IMR-90 (cell line): ENCODE measurements around the gene AK1. TPM values are rescaled to one million over a fixed set of nuclear protein-coding genes. Genes with fewer than 3 reads are reported as not detected.

Experiments used
- ATAC-seq: fragments of 200-7000 bp; cut with Tn5 transposase; 2 replicates; pipeline ENCODE4 v1.9.1; 2020; ENCODE audit warnings: low read depth, mild to moderate bottlenecking, moderate library complexity
- BruUV-seq: library from RNA; stranded (reverse); fragments of 400-500 nt; replicated peaks from 2 replicates; lab custom pipeline; 2021; lab: Mats Ljungman, UMichigan
- CTCF ChIA-PET: fragments of 300-600 bp; formaldehyde crosslinking; extraction: SDS; loops from one replicate; lab custom pipeline; 2021; ENCODE audit warnings: antibody characterized with exemption; lab: Yijun Ruan, JAX
- POLR2A ChIA-PET: fragments of 300-600 bp; sonication (Branson Sonifier 250); formaldehyde crosslinking; loops from one replicate; lab custom pipeline; 2022; ENCODE audit warnings: antibody characterized with exemption; ENCODE audit not compliant: unreplicated experiment; lab: Charles Lee
- DNase-seq: peaks from one replicate; pipeline ENCODE4 v3.0.0; 2013
- H2AFZ ChIP-seq: replicated peaks from 2 replicates; pipeline ENCODE3; 2013; ENCODE audit warnings: low read length, mild to moderate bottlenecking; ENCODE audit not compliant: poor library complexity
- H2AK5ac ChIP-seq: 2 replicates; pipeline ENCODE4 v1.6.1; 2013; ENCODE audit warnings: low read depth, low read length, inconsistent platforms
- H2AK9ac ChIP-seq: replicated peaks from 2 replicates; pipeline ENCODE3; 2013; ENCODE audit warnings: mild to moderate bottlenecking, low read depth, low read length, moderate library complexity; ENCODE audit not compliant: poor library complexity
- H2BK120ac ChIP-seq: 2 replicates; pipeline ENCODE4 v1.6.1; 2013; ENCODE audit warnings: low read depth, low read length, inconsistent platforms
- H2BK15ac ChIP-seq: 3 replicates; pipeline ENCODE4 v1.6.1; 2013; ENCODE audit warnings: low read depth, low read length, inconsistent platforms
- H2BK20ac ChIP-seq: 2 replicates; pipeline ENCODE4 v1.6.1; 2013; ENCODE audit warnings: low read depth, mild to moderate bottlenecking, inconsistent platforms, low read length, moderate library complexity
- H2BK5ac ChIP-seq: 2 replicates; pipeline ENCODE4 v1.6.1; 2013; ENCODE audit warnings: mild to moderate bottlenecking, low read depth, low read length, inconsistent platforms; ENCODE audit not compliant: poor library complexity, severe bottlenecking
- H3K14ac ChIP-seq: replicated peaks from 2 replicates; pipeline ENCODE4 v1.6.1; 2013; ENCODE audit warnings: low read depth, low read length, inconsistent platforms
- H3K18ac ChIP-seq: 2 replicates; pipeline ENCODE4 v1.6.1; 2013; ENCODE audit warnings: low read depth, low read length, control low read depth
- H3K23ac ChIP-seq: 2 replicates; pipeline ENCODE4 v1.6.1; 2013; ENCODE audit warnings: low read depth, low read length, inconsistent platforms
- H3K27ac ChIP-seq: 2 replicates; pipeline ENCODE4 v1.5.1; 2013; ENCODE audit warnings: mild to moderate bottlenecking, control low read depth, low read length; ENCODE audit not compliant: insufficient read depth
- H3K27me3 ChIP-seq: 2 replicates; pipeline ENCODE4 v1.6.1; 2013; ENCODE audit warnings: low read length; ENCODE audit not compliant: control insufficient read depth, insufficient read depth
- H3K36me3 ChIP-seq: 2 replicates; pipeline ENCODE4 v1.6.1; 2013; ENCODE audit warnings: low read length, mixed read lengths; ENCODE audit not compliant: control insufficient read depth, insufficient read depth
- H3K4ac ChIP-seq: 2 replicates; pipeline ENCODE4 v1.6.1; 2013; ENCODE audit warnings: low read depth, low read length, inconsistent platforms
- H3K4me1 ChIP-seq: 2 replicates; pipeline ENCODE4 v1.6.1; 2013; ENCODE audit warnings: low read length, mixed read lengths; ENCODE audit not compliant: control insufficient read depth, insufficient read depth
- H3K4me2 ChIP-seq: 2 replicates; pipeline ENCODE4 v1.6.1; 2013; ENCODE audit warnings: low read depth, mild to moderate bottlenecking, control low read depth, low read length, moderate library complexity
- H3K4me3 ChIP-seq: 2 replicates; pipeline ENCODE4 v1.5.1; 2013; ENCODE audit warnings: low read depth, mild to moderate bottlenecking, control low read depth, low read length, moderate library complexity; ENCODE audit not compliant: insufficient read depth
- H3K56ac ChIP-seq: 2 replicates; pipeline ENCODE4 v1.6.1; 2013; ENCODE audit warnings: low read length, inconsistent platforms; ENCODE audit not compliant: insufficient read depth; ENCODE audit errors: extremely low read depth
- H3K79me1 ChIP-seq, 2 experiments: 2 replicates each; pipeline ENCODE4 v1.6.1; 2013; ENCODE audit warnings: low read length in 2 of 2, inconsistent platforms in 1 of 2, low read depth in 1 of 2
- H3K9ac ChIP-seq: 2 replicates; pipeline ENCODE4 v1.6.1; 2013; ENCODE audit warnings: low read depth, low read length, control low read depth
- H3K9me1 ChIP-seq: 2 replicates; pipeline ENCODE4 v1.6.1; 2013; ENCODE audit warnings: low read length, inconsistent platforms; ENCODE audit not compliant: insufficient read depth
- H3K9me3 ChIP-seq: 2 replicates; pipeline ENCODE4 v1.6.1; 2013; ENCODE audit warnings: low read length; ENCODE audit not compliant: control insufficient read depth, insufficient read depth
- H4K20me1 ChIP-seq: 2 replicates; pipeline ENCODE4 v1.6.1; 2013; ENCODE audit warnings: low read length, inconsistent platforms; ENCODE audit not compliant: insufficient read depth
- H4K5ac ChIP-seq: 2 replicates; pipeline ENCODE4 v1.6.1; 2013; ENCODE audit warnings: mild to moderate bottlenecking, low read depth, low read length, control low read depth
- H4K8ac ChIP-seq, 2 experiments: 2 replicates each; pipeline ENCODE4 v1.6.1; 2013; ENCODE audit warnings: low read depth in 2 of 2, low read length in 2 of 2, control low read depth in 1 of 2, inconsistent platforms in 1 of 2
- H4K91ac ChIP-seq: 2 replicates; pipeline ENCODE4 v1.6.1; 2013; ENCODE audit warnings: low read depth, low read length, inconsistent platforms; ENCODE audit not compliant: insufficient read depth
- CEBPB ChIP-seq: IDR thresholded peaks from 2 replicates; pipeline ENCODE4 v1.6.1; 2012; ENCODE audit warnings: low read depth, low read length, improper control_type of control experiment
- CHD1 ChIP-seq: IDR thresholded peaks from 2 replicates; pipeline ENCODE4 v1.6.1; 2012; ENCODE audit warnings: low read depth, low read length, improper control_type of control experiment
- FOS ChIP-seq: fragments of 150-350 bp; IDR thresholded peaks from 2 replicates; pipeline ENCODE4 v1.6.1; 2016; ENCODE audit warnings: low read depth, low read length
- MAFK ChIP-seq: IDR thresholded peaks from 2 replicates; pipeline ENCODE4 v1.6.1; 2012; ENCODE audit warnings: low read depth, low read length, improper control_type of control experiment
- MXI1 ChIP-seq: IDR thresholded peaks from 2 replicates; pipeline ENCODE4 v1.6.1; 2012; ENCODE audit warnings: low read depth, mild to moderate bottlenecking, low read length, moderate library complexity, borderline replicate concordance
- NFE2L2 ChIP-seq: fragments of 150-350 bp; IDR thresholded peaks from 2 replicates; pipeline ENCODE4 v1.6.1; 2016; ENCODE audit warnings: low read depth, mild to moderate bottlenecking, low read length
- POLR2A ChIP-seq: IDR thresholded peaks from 2 replicates; pipeline ENCODE4 v1.6.1; 2012; ENCODE audit warnings: mild to moderate bottlenecking, low read depth, low read length
- RAD21 ChIP-seq: IDR thresholded peaks from 2 replicates; pipeline ENCODE4 v1.6.1; 2012; ENCODE audit warnings: low read length, improper control_type of control experiment
- SMC3 ChIP-seq: fragments of 150-350 bp; IDR thresholded peaks from 2 replicates; pipeline ENCODE4 v1.6.1; 2016; ENCODE audit warnings: low read depth, mild to moderate bottlenecking, antibody characterized with exemption, low read length, moderate library complexity
- WGBS, 2 experiments: methylation state at CpG; one replicate each; pipeline versions ENCODE4 v1.1.5 to v1.1.7; 2013; ENCODE audit warnings: missing lambda C conversion rate in 2 of 2; ENCODE audit not compliant: insufficient read length in 1 of 2; ENCODE audit errors: extremely low coverage in 2 of 2; 5-methylcytosine and 5-hydroxymethylcytosine counted together
- dilution Hi-C: fragments of 300-500 bp; cut with HindIII; formaldehyde crosslinking; loops from one replicate; pipeline ENCODE4 v1.14.3; 2018; ENCODE audit warnings: low sequenced_read_pairs; ENCODE audit not compliant: unreplicated experiment
- in situ Hi-C: fragments of 300-500 bp; cut with MboI; formaldehyde crosslinking; loops from 3 replicates; pipeline ENCODE4 v1.14.3; 2019; ENCODE audit warnings: low sequenced_read_pairs, inconsistent platforms, mixed read lengths
- intact Hi-C: fragments of 100-400 bp; cut with micrococcal nuclease; formaldehyde crosslinking; loops from 2 replicates; pipeline ENCODE4 v1.10.0; 2022
- polyA plus RNA-seq, 3 experiments: library from polyadenylated mRNA; depleted of rRNA; stranded (reverse); fragments of >200 nt; gene quantifications; 2 replicates each; pipeline ENCODE4 v1.2.3, GENCODE V29; 2012; ENCODE audit warnings: low replicate concordance in 1 of 3
- total RNA-seq: library from RNA; depleted of rRNA; stranded (reverse); fragments of >200 nt; gene quantifications from 2 replicates; pipeline ENCODE4 v1.2.3, GENCODE V29; 2012
- TF ChIP-seq, protein P1 (sequence below): conservative IDR thresholded peaks from 2 replicates; pipeline ENCODE4 v1.5.1; 2012; ENCODE audit warnings: mild to moderate bottlenecking, low read depth, low read length, improper control_type of control experiment

The AK1 gene
- total and polyA plus RNA-seq, 2 of the 4 experiments (the other 2 are of a cell fraction) = 44.8 to 119 TPM

DNA sequence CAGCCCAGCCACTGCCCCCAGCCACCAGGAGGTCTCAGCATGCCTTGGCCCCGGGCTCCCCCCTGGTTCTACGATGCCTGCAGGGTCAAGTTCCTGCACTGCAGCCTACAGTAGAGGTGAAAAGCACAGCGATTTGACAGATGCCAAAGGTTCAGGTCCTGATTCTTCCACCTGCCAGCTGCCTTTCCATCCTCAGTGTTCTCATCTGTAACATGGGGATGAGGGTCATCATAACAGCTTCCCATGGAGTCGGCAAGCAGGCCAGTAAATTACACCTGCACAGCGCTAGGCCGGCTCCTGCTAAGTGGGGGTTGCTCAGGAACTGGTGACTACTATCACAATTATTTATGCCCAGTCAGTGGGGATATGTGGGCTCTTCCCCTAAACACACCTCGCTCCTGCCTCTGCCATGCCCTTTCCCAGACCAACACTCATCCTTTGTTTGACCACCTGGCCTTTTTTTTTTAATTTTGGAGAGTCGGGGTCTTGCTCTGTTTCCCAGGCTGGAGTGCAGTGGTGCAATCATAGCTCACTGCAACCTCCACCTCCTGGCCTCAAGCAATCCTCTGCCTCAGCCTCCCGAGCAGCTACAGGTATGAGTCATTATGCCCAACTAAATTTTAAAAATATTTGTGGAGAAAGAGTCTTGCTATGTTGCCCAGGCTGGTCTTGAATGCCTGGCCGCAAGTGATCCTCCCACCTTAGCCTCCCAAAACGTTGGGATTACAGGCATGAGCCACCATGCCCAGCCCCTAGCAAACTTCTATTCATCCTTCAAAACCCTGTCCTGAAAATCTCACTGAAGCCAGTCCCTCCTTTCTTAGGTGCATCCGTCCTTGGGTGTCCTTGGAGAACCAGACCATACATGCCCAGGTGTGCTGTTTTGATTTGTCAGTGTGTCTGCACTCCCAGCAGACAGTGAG, 29.4 kb downstream of the AK1 start:
- ChIA-PET CTCF (no interaction called here), POLR2A (no interaction called here)
- WGBS, 2 experiments = 70% methylated on average over 2 of the region's 12 CpGs; no CpG with 5 or more reads in 1 of the 2 experiments
- Histone ChIP-seq H4K20me1 (0 out of 2 replicates have a peak, but pooled peaks cover 3% of the 10 kb centered on the region), H3K79me1 (peaks cover 35 to 81% of the 10 kb centered on the region in 2 experiments), H3K23ac (no peak overlapping the region), H3K4me2 (no peak overlapping the region), H4K5ac (no peak overlapping the region), H3K4me3 (no peak overlapping the region), H3K9me1 (peaks cover 18% of the 10 kb centered on the region), H3K27me3 (no peaks in the 10 kb centered on the region), H3K9ac (no peak overlapping the region), H2BK5ac (no peak overlapping the region), H3K36me3 (peaks cover 23% of the 10 kb centered on the region), H2BK120ac (no peak overlapping the region), H2BK20ac (no peak overlapping the region), H3K18ac (no peak overlapping the region), H2AK9ac (no peak overlapping the region), H3K4ac (no peak overlapping the region), H3K4me1 (peaks cover 24% of the 10 kb centered on the region), H3K27ac (no peak overlapping the region), H2AFZ (no peak overlapping the region), H2BK15ac (no peak overlapping the region), H3K14ac (no peak overlapping the region), H3K56ac (no peak overlapping the region), H3K9me3 (peaks cover 10% of the 10 kb centered on the region), H4K8ac (no peak overlapping the region), H2AK5ac (no peak overlapping the region), H4K91ac (no peak overlapping the region)
- in situ Hi-C loops = no loop called here
- TF ChIP-seq MXI1 (no peak), SMC3 (no peak), POLR2A (no peak), RAD21 (no peak), CHD1 (no peak), NFE2L2 (no peak), FOS (no peak), CEBPB (no peak), MAFK (no peak)
- TF ChIP-seq, protein P1, sequence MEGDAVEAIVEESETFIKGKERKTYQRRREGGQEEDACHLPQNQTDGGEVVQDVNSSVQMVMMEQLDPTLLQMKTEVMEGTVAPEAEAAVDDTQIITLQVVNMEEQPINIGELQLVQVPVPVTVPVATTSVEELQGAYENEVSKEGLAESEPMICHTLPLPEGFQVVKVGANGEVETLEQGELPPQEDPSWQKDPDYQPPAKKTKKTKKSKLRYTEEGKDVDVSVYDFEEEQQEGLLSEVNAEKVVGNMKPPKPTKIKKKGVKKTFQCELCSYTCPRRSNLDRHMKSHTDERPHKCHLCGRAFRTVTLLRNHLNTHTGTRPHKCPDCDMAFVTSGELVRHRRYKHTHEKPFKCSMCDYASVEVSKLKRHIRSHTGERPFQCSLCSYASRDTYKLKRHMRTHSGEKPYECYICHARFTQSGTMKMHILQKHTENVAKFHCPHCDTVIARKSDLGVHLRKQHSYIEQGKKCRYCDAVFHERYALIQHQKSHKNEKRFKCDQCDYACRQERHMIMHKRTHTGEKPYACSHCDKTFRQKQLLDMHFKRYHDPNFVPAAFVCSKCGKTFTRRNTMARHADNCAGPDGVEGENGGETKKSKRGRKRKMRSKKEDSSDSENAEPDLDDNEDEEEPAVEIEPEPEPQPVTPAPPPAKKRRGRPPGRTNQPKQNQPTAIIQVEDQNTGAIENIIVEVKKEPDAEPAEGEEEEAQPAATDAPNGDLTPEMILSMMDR = no peak
- dilution Hi-C loops = no loop called here
- ATAC-seq (no peak), DNase-seq (no peak)
- no TSS peak for BruUV-seq
- intact Hi-C loops = no loop called here
